ENCODE data around the gene IFT172.

Gene IFT172

DNA sequence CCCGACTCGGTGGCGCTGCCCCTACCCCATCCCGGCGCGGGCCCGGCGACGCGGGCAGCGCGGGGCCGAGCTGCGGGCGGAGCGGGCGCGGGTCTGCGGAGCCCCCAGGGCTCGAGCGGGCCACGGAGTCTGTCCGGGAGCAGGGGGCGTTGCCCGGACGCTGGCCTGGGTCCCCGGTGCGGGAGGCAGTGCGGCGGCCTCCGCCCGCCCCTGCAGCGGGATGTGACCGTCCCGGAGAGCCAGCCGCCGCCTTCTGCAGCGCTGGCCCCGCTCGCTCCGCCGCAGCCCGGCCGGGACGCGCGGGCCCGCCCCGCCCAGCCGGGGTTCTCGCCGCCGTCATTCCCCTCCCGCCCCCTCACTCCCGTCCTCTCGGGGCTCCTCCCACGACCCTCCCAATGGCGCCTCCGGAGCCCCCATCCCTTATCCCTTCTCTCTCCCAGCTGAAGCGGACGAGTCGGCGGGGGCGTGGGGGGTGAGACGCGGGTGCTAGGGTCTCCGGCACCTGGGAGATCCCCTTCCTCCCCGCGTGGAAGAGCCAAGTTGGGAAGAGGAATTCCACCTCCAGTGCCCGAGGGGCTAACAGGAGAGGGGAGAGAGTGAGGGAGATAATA, 5.5 kb upstream of the IFT172 start, which contains the start of gene FNDC4:
TSS of gene FNDC4 (minus strand) at position 257 of the 611 bp plus-strand sequence. CDS start 521 bp downstream, outside the sequence.
- DNase-seq (ENCODE audit: low read depth): no peak

DNA sequence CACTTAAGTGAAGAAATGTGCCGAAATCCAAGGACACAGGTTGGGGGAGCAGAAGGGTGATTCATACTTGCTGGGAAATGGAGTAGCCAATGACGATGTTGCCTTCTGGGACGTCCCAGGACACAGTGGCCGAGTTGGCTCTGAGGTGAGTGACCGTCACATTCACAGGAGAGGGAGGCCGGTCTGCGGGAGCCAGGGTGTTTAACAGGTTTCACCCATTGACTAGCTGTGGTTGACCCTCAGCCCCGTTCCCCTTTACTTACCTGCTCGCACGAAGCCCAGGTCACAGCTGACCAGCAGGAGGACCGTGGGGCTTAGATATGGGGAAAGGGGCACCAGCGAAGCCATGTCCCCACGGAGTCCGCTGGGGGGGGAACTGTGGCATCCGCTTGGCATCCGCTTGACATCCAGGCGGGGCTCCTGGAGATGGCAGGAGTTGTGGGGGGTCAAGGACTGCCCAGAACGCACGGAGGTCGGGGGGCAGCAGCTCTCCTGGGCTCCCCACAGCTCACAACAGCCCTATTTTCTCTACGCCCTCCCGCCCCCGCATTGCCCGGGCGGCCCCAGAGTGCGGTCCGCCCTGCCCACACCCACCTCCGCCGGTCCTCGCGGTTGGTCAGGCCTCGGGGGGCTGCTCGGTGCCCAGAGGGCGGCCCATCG, 4.9 kb upstream of the IFT172 start:
- no peak for DNase-seq (ENCODE audit: low read depth)

DNA sequence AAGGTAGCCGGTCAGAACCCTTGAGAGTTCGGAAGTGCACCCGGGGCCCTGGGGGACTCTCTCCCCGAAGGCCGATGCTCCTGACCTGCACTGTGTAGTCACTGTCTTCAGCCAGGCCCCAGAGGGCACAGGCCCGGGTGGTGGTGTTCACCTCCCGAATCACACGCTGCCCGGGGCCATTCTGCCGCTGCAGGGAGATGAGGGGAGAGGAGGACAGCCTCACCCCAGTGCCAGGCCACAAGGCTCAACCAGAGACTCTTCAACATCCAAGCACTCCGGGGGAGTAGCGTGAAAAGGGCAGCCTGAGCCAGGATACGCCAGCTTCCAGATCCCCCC, 4.4 kb upstream of the IFT172 start:
- no peak for DNase-seq (ENCODE audit: low read depth)

DNA sequence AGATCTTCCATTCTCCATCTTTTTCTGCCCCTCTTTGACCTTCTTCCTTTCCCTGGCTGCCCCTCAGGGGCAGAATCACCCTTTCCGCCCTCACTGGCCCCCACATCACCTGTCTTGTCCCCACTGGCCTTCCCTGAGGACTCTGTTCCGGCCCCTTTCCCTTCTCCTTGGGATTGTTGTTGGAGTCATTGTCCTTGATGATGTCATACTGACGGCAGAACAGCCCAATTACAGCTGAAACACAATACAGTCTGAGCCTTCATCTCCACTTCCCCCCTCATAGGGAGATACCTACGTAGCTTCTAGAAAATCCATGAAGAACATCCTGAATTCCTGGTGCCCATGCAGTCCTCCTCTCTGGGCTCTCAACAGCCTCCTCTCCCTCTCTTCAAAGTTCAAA, 3.0 kb upstream of the IFT172 start:
- no peak for DNase-seq (ENCODE audit: low read depth)

DNA sequence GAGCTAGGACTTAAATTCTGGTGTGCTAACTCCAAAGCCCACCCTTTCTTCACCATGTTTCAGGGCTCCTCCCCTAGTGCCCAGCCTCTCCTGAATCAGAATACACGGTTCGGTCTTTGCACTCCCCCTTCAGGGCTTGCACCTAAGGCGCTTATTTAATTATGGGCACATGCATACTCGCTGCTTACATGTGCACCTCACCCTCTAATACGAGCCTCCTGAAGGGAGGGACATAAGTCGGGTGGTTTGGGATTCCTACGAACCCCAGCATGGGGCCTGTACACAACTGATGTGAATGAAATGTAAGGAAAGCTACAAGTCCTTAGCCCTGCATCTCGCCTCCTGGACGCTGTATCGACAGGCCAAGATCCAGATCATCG, 435 bp downstream of the IFT172 start:
- DNase-seq (ENCODE audit: low read depth): no peak

DNA sequence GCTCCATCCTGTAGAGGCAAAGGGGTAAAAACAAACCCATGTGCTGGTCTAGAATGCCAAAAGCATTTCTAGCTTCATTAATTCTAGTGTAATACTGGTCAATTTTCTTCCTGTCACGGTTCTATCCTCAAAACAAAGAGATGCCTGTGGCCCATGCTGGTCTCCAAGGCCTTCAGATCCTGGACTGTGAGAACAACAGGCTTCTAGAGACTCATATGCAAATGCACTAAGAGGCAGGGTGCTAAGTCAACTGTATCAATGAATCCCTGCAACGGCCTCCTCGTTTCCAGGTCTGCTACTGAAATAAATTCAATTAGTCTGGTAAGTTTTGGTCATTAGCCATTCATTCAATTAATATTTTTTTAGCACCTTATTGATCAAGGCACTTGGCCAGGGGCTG, 4.0 kb downstream of the IFT172 start:
- no peak for DNase-seq (ENCODE audit: low read depth)

DNA sequence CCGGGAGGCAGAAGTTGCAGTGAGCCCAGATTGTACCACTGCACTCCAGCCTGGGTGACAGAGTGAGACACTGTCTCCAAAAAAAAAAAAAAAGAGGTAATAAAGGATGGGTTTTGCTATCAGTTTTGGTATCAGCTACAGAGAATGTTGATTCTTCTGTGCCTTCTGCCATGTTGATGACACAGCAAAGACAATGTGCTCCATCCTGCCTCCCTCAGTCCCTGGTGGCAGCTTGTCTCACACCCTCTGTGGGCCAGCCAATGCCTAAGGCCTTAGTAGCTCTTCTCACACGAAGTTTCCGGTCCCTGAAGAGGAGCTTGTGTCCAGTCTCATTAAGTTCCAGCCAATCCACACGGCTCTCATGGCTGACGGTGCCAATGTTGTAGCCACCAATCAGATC, 17.6 kb downstream of the IFT172 start:
- no peak for DNase-seq (ENCODE audit: low read depth)

DNA sequence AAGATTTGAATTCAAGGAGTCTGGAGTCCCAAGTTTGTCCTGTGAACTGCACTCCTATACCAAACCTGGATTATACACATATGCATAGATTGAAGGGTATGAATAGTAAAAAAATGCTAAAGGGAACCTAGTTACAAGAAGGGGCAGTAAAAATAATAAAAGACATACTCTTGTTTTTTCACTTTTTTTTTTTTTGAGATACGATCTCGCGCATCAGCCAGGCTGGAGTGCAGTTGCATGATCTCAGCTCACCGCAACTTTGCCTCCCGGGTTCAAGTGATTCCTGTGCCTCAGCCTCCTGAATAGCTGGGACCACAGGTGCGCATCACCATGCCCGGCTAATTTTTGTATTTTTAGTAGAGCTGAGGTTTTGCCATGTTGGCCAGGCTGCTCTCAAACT, 25.1 kb downstream of the IFT172 start:
- no peak for DNase-seq (ENCODE audit: low read depth)

DNA sequence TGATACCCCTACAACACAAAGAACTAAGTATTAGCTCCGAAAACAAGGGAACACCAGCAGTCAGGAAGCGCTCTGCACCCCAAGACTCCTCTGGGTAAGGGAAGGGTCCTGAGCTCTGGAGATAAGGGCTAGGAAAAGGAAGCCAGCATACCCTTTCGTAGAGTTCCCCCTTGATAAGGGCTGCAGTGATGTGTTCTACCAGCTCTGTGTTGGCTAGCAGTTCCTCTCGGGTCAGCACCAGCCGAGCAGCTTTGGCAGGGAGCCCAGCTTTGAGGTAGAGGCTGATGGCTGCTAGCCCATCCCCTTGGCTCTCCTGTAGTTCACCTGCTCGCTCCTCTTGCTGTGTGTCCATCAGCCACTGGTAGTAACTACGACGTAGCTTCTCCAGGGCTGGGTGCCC, 28.4 kb downstream of the IFT172 start:
- no peak for DNase-seq (ENCODE audit: low read depth)

DNA sequence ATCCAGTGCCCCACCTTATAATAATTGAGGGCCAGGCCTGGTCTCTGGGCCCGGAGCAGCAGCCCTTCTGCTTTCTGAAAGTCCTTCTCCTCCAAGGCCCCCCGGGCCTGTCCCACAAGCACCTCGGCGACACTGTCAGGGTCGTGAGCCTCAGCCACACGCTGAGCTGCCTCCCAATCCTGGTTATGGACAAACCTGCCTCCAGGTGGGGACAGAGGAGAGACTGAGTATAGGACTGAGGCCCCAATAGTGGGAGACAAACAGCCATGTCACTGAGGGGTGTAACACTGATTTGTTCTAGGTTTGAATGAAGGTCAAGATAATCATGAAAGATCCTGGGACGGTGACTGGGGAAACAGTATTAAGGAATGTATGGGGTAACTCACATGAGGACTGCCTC, 35.6 kb downstream of the IFT172 start:
- no peak for DNase-seq (ENCODE audit: low read depth)

DNA sequence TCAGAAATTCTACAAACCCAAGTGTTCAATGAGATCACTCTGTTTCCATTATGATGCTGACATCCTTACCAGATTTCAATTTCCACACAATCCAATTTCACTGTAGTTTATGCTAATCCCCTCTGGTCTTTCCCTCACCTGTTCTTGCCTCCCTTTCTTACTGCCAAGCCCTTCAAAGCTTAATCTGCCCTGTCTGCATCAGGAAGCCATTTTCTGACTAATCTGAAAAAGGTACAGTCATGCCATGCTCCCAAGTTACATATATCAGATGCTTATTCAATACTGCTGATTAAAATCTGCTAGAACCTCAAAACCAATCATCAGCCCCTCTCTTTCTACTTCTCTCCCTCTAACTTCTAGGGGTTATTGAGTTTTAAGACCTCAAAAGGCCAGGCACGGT, 38.4 kb downstream of the IFT172 start:
- no peak for DNase-seq (ENCODE audit: low read depth)

DNA sequence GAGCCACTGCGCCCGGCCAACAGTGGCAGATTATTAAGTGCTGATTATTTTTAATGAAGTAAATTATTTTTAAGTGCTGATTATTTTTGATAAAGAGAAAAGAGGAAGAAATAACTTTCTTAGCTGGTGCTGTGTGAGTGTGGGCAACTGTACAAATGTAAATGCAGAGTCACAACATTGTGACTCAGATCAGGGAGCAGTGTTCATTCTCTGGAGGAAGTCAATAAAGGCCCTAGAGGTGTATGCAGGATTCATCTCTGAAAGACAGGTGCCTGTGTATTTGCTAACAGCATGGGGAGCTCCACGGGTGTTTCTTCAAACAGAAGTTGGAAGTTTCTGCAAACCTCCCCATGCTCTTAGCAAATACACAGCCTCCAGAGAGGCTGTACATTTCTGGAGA, 41.2 kb downstream of the IFT172 start:
- DNase-seq (ENCODE audit: low read depth): no peak

DNA sequence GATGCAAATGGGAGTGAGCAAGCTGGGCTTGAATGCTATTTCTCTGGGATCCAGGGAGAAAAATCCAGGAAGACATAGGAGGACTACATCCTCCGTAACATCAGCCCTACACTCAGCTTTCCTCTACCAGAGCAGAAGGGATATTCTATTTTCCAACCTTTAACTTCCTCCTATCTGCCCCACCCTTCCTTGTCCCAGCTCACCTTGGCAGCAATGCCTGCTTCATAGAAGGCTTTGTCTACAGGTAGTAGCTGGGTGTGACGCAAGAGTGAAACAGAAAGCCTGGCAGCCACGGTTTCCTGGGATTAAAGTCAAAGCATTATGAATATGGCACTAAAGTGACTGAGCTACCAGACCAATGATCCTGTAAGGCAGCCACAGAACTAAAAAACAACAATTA, 43.5 kb downstream of the IFT172 start:
- no peak for DNase-seq (ENCODE audit: low read depth)

DNA sequence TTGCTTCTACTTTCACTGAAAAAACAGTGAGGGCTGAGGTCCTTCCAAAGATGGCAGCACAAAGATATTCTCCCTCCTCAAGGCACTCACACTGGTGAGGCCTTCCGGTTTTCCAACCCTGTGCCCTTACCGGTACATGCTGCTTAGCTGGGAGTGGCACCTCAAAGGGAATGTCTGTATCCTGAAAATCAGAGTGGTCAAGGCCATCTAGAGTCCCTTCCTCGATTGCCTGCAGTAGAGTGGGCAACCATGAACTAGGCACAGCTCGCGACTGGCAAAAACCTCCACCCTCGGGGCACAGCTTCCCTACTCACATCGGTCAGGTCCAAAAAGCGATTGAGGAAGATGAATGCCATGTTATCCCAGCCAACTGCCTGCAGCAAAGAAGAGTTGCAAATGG, 43.9 kb downstream of the IFT172 start:
- no peak for DNase-seq (ENCODE audit: low read depth)

DNA sequence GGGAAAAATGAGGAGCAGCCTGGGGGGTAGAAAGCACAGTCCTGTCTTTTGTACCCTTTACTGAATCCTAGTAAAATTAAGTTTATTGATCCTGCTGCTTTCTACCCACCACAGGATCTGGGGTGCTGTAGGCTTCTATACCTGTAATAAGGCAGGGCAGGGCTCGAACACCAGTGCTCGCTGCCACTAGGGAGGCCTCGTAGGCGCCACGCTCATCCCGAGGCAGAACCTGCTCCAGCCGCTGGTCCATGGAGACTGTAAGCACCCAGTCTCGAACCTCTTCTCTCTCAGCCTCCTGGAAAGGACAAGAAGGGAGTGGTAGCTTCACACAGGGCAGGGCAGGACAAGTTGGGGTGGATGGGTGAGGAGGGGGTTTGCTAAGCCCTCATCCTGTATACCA, 44.4 kb downstream of the IFT172 start:
- no peak for DNase-seq (ENCODE audit: low read depth)

DNA sequence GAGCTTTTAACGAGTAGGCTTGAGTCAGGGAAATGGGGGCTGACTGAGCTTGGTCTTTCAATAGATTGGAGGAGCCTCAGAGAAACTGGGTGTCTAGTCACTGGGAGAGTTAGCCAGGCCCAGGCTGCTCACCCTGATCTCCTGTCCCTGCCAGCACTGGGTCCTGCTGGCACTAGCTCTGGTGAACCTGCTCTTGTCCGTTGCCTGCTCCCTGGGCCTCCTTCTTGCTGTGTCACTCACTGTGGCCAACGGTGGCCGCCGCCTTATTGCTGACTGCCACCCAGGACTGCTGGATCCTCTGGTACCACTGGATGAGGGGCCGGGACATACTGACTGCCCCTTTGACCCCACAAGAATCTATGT, 46.6 kb downstream of the IFT172 start:
- no peak for DNase-seq (ENCODE audit: low read depth)

DNA sequence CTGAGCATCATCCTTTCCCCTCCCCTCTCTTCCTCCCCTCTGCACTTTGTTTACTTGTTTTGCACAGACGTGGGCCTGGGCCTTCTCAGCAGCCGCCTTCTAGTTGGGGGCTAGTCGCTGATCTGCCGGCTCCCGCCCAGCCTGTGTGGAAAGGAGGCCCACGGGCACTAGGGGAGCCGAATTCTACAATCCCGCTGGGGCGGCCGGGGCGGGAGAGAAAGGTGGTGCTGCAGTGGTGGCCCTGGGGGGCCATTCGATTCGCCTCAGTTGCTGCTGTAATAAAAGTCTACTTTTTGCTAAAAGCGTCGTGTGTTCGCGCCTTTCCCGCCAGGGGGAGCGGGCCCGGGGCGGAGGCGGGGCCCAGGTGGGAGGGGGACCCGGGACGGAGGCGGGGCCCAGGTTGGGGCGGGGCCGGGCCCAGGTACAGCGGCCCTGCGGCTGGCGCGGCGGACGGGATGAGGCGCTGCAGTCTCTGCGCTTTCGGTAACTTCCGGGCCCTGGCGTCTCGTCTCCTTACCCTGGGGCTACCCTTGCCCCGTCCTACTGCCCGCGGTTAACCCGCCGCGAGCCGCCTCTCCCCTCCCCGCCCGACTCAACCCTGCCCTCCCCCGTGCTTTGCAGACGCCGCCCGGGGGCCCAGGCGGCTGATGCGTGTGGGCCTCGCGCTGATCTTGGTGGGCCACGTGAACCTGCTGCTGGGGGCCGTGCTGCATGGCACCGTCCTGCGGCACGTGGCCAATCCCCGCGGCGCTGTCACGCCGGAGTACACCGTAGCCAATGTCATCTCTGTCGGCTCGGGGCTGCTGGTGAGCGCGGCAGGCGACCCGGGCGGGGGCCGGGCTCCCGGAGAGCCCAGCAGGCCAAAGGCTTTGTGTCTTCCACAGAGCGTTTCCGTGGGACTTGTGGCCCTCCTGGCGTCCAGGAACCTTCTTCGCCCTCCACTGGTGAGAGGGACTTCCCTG, 47.3 kb downstream of the IFT172 start, which contains the start of gene KRTCAP3:
TSS of gene KRTCAP3 (plus strand) at position 424 of the 962 bp plus-strand sequence. CDS start at position 456, 32 bp downstream.
- DNase-seq (ENCODE audit: low read depth): peak; percentile 27

DNA sequence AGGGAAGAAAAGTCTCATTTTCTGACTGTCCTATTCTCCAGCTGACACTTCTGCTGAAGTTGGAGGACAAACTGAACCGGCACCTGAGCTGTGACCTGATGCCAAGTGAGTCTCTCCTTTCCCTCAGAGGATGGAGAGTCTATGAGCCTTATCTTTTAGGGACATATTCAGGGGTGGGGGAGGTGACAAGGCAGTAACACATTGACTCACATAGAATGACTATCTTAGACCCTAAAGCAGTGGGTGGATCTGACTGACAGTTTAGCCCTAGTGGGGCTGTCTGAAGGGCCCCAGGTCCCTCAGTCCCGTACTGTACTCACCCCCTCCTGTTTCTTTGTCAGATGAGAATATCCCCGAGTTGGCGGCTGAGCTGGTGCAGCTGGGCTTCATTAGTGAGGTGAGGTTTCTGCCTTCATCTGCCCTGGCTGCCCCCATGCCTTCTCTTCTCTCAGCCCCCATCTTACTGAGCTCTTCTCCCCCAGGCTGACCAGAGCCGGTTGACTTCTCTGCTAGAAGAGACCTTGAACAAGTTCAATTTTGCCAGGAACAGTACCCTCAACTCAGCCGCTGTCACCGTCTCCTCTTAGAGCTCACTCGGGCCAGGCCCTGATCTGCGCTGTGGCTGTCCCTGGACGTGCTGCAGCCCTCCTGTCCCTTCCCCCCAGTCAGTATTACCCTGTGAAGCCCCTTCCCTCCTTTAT, 48.2 kb downstream of the IFT172 start:
- DNase-seq (ENCODE audit: low read depth): no peak

DNA sequence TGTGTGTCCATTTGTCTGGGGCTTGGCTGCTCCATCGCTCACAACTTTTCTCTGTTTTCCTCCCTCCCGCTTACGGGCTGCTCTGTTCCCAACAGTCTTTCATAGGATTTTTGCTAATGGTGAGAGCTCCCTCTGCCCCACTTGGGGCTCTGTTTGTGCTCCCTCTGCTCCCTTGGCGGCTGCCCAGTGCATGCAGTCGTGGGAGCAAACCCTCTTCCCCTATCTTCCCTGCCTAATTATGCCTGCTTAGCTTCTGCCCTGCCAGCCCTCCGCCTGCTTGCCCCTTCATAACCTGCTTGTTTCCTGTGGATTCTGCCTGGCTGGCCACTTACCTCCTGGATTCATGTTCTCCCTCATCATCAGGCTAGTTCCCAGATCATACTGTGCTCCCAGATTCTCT, 53.9 kb downstream of the IFT172 start:
- DNase-seq (ENCODE audit: low read depth): no peak

DNA sequence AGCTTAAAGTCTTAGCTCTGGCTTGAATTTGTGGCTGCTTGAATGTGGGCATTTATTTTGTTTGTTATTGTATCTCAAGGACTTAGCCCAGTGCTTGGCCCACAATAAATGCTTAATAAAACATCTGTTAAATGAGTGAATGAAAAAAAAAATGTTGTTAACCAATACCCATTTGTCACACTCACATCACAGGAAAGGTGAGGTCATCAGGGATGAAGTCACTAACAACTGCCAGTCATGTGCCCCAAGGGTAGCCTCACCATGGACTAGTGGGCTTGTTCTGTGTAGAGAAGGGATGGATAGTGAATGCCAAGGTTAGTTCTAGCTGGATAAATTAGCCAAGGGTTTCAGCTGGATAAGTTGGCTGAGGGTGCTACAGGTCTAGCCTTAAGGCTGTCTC, 58.1 kb downstream of the IFT172 start:
- no peak for DNase-seq (ENCODE audit: low read depth)

DNA sequence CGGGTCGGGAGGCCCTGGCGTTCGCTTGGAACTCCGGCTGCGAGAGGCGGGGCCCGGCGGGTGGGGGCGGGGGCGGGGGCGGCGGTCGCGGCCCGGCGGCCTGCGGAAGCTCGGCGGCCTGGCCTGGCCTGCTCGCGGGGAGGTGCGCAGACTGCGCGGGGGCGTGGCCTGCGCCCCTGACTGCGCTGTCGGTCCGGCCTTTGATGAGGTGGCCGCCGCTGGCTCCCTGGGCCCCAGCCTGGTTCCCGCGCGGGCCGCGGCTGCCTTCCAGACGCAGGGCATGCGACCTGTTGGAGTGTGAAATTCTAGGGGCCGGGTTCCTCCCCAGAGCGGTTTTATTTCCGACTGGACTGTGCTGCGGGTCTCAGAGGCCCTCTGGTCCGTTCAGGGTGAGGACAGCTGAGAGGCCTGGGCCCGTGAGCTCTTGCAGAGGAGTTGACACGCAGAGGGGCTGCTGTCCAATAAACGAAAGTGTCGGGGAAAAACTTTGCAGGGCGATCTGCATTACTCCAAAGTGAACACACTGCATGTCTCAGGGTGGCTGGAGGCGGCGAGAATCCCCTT, 60.5 kb downstream of the IFT172 start:
- peak; percentile 48 for DNase-seq (ENCODE audit: low read depth)

Measured in T follicular helper cell (primary cell).